Measurements from ENCODE around the gene MATN1.

Gene MATN1

GRCh38 chr1:30662291-30662840 lies 61.0 kb downstream of the MATN1 start:
- DNase-seq (ENCODE audit: low read depth, low spot score) = no peak

- DNase-seq (ENCODE audit: low read depth, low spot score) = no peak
These were observed 62.1 kb downstream of the MATN1 start for GRCh38 chr1:30661311-30661710.
